Activated T-helper 9 cell treated with anti-CD3 and anti-CD28 coated beads, Interleukin-2, amount 50 U/mL, for 16 hours (primary cell): ENCODE data around the gene SYTL3.
"Not testable (repeated sequence)": the region's sequence is repeated elsewhere in the genome, so short reads cannot be mapped to it uniquely, and the experiment has no call there.

Source experiments
- DNase-seq: peaks from one replicate; pipeline ENCODE4 v3.0.0-alpha.2; 2020; ENCODE audit warnings: low read depth

Gene SYTL3

GRCh38 chr6:158621694-158622544 lies 27.9 kb upstream of the SYTL3 start:
- DNase-seq = no peak

GRCh38 chr6:158622545-158623190 lies 27.2 kb upstream of the SYTL3 start:
- no peak for DNase-seq

DNA sequence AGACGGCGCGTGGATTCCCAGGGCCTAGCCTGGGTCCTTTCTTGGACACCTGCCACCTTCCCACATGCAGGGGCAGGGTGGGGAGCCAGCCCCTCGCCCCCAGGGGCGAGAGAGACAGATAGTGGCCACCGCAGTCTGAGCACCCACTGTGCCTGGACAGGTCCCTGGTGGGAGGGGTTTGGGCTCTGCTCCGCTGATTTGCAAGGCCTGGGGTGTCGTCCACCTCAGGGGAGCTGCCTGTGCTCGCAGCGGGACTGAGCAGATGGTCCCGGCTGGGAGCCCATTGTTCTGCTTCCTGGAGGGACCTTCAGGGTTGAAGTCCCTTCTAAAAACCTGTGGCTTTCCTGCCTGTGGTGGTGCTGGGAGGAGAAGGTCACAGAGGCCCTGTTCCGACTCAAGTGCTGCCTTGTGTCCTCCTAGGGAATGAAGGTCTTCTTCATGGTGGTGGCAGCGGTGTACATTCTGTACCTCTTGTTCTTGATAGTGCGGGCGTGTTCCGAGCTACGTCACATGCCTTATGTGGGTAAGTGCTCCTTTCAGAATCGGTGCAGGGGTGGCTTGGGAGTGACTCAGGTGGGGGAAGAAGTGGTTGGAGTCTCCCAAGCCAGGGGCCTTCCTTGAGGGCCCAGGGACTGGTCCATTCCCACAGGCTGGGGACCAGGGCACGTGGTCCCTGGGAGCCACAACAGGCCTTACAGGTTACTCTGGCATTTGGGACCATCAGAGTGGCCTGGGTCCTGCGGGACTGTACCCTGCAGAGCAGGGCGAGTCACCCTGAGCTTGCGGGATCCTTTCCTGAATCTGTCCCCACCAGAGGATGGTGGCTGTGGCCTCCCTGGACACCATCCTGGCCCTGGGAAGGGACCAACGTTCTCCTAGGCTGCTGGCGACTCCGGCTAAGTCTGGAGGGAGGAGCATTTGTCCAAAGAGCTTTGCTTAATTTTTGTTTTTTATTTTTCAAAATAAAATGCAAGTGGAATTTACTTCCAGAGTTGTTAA lies 24.9 kb upstream of the SYTL3 start:
- DNase-seq = no peak

DNA sequence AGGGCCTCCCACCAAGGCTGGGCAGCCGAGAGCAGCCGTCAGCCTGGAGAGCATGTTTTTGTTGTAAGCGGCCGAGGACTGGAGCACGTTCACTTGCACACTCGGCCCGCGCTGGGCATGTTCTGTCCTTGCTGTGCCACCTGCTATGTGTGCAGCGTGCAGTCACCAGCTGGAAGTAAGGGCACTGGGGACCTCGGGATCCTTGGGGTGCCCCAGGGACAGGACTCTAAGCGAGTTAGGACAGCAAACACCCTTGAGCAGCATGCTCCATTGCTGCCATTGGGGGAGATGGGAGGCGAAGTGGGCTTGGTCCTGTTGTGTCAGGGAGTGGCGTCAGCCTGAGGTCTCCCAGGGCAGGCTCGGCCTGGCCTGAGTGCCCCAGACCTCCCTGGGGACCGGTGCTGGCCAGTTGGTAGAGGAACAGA lies 24.0 kb upstream of the SYTL3 start:
- DNase-seq = no peak

DNA sequence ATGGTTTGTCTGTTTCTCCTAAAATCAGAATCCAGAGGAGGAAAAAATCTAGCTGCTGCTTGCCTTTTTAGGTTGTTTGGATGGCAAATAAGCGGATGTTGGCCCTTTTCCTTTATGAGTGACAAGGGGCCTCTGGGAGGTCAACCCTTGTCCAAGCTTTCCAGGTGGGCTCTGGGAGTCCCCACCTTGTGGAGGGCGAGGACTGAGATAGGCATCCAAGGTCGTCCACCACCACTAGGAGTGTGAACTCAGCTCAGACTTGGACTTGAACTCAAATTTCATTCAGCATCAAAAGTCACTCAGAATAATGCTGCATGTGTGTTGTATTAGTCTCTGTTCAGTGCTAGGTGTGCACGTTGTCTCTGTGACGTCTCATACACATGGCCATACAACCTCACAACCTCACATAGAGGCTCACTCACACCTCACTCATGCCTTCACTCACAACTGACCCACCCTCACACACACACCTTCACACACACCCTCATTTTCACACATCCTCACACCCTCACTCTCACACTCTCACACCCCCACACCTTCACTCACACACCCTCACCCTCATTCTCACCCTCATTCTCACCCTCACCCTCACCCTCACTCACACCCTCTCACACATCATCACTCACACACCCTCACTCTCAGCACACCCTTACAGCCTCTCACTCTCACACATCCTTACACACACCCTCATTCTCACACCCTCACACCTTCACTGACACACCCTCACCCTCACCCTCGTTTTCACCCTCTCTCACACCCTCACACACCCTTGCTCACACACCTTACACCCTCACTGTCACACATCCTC lies 23.3 kb upstream of the SYTL3 start:
- no peak for DNase-seq

DNA sequence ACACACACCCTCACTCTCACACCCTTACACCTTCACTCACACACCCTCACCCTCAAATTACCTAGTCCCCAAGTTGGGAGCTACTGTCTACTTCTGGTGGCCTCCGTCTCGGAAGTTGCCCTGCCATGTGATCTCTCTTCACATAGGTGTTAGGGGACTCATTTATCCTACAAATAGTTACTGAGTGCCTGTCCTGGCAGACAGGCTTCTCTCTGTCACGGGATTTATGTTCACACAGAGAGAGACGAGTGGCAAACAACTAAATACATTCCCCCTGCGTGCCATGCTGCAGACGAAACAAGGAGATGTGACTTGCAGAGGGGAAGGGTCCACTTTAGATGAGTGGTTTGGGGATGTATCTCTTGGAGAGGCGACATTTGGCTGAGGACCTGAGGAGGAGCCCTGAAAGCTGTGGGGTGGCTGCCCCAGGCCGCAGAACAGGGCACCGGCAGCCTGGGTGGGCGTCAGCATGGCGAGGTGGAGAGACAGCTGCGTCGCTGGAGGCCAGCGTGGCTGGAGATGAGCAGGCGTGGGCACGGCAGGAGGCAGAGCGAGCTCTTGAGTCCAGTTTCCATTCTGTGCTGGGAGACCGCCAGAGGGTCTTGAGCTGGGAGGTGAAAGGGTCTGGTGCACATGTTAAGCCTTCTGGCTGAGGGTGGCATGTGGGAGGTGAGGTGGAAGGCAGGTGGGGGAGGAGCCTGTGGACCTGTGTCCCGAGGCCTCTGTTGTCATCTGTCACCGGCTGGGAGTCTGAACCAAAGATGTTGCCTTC lies 22.5 kb upstream of the SYTL3 start:
- DNase-seq = no peak

DNA sequence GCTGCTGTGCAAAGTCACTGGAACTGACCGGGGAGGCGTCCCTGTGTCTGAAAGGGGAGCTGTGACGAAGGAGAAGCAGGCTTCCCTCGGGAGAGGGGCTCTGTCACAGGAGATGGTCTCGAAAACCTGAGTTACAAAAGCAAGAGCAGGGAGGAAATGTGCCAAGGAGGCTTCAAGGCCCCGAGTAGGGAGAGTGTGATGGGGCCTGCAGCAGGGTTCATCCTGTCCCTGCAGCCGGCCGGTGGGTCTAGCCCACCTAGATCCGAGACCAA lies 22.0 kb upstream of the SYTL3 start:
- no peak for DNase-seq

GRCh38 chr6:158628542-158628941 lies 21.3 kb upstream of the SYTL3 start:
- DNase-seq = no peak

GRCh38 chr6:158629367-158630221 lies 20.3 kb upstream of the SYTL3 start:
- DNase-seq = no peak

DNA sequence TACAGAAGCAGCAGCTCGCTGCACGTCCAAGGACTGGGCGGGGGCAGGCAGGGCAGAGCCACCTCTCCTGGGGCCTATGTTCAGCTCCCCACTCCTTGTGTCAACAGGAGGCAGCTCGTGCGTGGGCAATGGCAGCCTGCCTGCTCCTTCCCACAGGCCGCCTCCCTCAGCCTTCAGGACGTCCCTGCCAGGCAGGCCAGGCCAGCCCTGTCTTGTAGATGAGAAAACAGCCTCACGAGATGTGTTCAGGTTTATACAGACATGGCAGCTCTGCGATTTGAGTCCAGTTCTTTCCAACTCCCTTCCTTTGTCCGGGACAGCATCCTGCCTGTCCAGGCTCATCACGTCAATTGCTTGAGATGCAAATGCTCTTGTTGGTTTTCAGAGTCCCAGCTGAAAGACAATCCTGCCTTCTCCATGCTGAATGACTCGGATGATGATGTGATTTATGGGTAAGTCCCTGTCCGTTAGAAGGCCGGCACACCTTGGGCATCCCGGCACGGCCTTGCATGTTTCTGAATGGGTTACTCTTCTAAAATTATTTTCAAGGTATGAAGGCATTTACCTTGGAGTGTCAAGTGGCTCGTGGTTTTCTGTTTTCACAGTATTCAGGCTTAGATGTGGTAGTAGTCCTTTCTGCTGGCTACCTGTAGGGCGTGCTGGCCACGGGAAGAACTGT lies 18.8 kb upstream of the SYTL3 start:
- no peak for DNase-seq

GRCh38 chr6:158631678-158632537 lies 17.9 kb upstream of the SYTL3 start:
- no peak for DNase-seq

DNA sequence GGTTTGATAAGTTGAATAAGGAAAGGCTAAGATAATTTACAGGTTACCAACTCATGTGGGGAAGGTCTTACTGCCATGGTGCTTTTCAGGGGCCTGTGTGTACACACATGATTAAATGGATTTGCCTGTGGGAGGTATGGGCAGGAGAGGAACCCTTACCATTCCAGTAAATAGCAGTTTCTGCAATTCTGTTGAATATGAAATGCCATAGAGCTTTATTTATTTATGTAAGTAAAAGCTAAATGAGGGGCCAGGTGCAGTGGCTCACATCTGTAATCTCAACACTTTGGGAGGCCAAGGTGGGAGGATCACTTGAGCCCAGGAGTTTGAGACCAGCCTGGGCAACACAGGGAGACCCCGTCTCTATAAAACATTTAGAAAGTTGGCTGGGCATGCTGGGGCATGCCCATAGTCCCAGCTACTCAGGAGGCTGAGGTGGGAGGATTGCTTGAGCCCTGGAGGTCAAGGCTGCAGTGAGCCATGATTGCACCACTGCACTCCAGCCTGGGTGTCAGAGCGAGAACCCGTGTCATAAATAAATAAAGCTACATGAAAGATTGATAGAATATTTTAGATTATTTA lies 17.2 kb upstream of the SYTL3 start:
- not testable (repeated sequence) for DNase-seq

DNA sequence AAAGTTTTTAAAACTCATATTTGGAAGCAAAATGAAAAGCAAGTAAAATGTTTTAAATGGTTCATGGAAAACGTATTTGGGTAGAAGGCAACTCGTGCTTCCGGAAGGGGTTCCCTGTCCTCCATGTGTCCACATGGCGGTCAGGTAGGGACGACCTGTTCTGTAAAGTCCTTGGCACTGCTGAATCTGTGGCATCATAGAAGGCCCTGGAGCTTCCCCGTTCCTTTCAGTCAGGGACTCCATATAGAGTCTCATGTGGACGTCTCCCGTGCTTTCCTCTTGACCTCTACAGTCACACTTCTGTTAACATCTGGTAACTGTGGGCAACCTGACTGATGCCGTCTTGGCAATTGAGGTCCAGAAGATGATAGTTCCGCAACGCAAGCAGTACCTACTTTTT lies 16.7 kb upstream of the SYTL3 start:
- no peak for DNase-seq

DNA sequence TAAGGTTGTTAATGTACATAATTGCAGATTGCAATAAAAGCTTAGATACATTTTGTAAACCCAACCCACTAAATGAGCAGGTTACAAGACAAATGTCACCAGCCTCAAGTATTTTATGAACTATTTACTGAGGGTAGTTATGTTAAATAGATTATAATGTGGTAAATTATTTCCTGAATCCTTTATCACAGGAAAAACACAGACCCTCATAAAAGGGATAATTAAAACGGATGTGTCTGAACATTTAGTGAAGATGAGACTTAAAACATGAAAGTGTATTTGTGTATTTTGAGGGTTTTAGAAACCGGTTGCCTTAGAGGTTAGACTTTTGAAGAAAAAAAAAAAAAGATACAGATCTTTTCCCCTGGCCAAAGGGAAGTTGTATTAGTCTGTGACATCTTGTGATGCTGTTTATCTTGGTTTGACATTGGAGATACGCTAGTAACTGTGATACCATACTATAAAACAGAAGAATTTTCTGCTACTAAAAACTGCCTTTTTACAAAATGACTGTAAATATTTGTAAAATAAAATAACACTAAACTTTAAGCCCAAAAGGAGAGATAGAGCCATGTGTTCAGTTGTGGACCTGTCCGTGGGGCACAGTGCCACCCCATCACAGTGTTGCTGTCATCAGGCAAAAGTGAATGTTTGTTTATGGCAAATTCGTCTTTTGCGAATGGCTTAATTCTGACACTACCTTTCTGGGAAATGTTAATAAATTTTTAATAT lies 15.0 kb upstream of the SYTL3 start:
- no peak for DNase-seq

- no peak for DNase-seq
These were observed 14.3 kb upstream of the SYTL3 start for GRCh38 chr6:158635427-158636073.

DNA sequence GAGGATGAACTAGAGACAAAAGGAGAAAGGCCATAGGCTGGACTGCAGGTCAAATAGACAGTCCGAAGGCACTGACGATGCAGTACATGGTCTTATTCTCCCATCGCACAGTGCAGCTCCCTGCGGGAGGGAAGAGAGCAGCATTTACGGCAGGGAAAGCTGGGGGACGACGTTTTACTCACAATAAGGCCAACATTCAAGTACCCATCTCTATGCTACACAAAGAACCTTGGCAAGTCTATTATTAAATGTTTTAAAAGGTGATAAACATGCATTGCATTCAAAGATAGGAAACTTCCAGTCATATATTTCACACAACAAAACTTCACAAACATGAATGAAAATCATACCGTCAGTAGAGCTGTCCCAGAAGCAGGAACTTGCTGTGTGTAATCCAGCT lies 13.1 kb upstream of the SYTL3 start:
- no peak for DNase-seq

DNA sequence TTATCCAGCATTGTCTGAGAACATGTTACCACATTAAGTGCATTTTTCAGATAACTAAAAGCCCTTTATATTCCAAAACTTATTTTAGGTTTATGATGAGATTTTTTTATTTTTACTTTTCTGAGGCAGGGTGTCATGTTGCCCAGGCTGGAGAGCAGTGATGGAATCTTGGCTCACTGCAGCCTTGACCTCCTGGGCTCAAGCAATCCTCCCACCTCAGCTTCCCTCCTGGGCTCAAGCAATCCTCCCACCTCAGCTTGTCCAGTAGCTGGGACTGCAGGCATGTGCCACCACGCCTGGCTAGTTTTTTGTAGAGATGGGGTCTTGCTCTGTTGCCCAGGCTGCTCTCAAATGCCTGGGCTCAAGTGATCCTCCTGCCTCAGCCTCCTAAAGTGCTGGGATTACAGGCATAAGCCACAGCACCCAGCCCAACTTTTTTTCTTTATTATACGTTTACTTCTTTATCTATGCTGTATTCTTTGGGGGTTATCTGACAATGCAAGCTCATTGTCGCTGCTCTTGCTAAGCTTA lies 11.5 kb upstream of the SYTL3 start:
- no peak for DNase-seq
